Activated CD4-positive, alpha-beta T cell treated with anti-CD3 and anti-CD28 coated beads, Interleukin-2, amount 50 U/mL, for 4 hours (primary cell): ENCODE measurements around the gene TNS4.

Experiments
- DNase-seq, 2 experiments: peaks; one replicate each; pipeline ENCODE4 v3.0.0-alpha.2; 2020

The TNS4 gene

GRCh38 chr17:40534371-40535189, 33.2 kb upstream of the TNS4 start:
- DNase-seq, result no peak

- DNase-seq, result no peak
Measured at GRCh38 chr17:40533896-40534295, 32.5 kb upstream of the TNS4 start.

- no peak for DNase-seq
Measured at GRCh38 chr17:40532520-40533253, 31.3 kb upstream of the TNS4 start.

GRCh38 chr17:40531051-40531991, 29.9 kb upstream of the TNS4 start:
- peak; percentile 71 to 77 for DNase-seq

GRCh38 chr17:40530531-40530994, 29.1 kb upstream of the TNS4 start:
- no peak for DNase-seq

- no peak for DNase-seq
Measured at GRCh38 chr17:40529991-40530390, 28.6 kb upstream of the TNS4 start.

- DNase-seq, result no peak
Measured at GRCh38 chr17:40528692-40529417, 27.4 kb upstream of the TNS4 start.

GRCh38 chr17:40526668-40527067, 25.2 kb upstream of the TNS4 start:
- no peak for DNase-seq

GRCh38 chr17:40525294-40525693, 23.9 kb upstream of the TNS4 start:
- no peak for DNase-seq

- no peak for DNase-seq
Measured at GRCh38 chr17:40524243-40524965, 23.0 kb upstream of the TNS4 start.

GRCh38 chr17:40522961-40523310, 21.5 kb upstream of the TNS4 start:
- DNase-seq, result no peak

GRCh38 chr17:40522250-40522960, 21.0 kb upstream of the TNS4 start:
- DNase-seq, result no peak

GRCh38 chr17:40520991-40521453, 19.6 kb upstream of the TNS4 start:
- no peak for DNase-seq

GRCh38 chr17:40519089-40519775, 17.8 kb upstream of the TNS4 start:
- DNase-seq, result no peak

- no peak for DNase-seq
Measured at GRCh38 chr17:40518401-40519088, 17.1 kb upstream of the TNS4 start.

- no peak for DNase-seq
Measured at GRCh38 chr17:40517981-40518380, 16.6 kb upstream of the TNS4 start.

GRCh38 chr17:40517286-40517662, 15.9 kb upstream of the TNS4 start:
- no peak for DNase-seq

GRCh38 chr17:40516581-40517285, 15.3 kb upstream of the TNS4 start:
- DNase-seq, result peak; percentile 41 to 42

- DNase-seq, result no peak
Measured at GRCh38 chr17:40515491-40516041, 14.1 kb upstream of the TNS4 start.
